ENCODE data around the gene ADAM22. TPM values are rescaled to one million over a fixed set of nuclear protein-coding genes. Genes with fewer than 3 reads are reported as not detected.

Gene ADAM22
- polyA plus RNA-seq, 2 donors: 0.08 to 0.16 TPM

DNA sequence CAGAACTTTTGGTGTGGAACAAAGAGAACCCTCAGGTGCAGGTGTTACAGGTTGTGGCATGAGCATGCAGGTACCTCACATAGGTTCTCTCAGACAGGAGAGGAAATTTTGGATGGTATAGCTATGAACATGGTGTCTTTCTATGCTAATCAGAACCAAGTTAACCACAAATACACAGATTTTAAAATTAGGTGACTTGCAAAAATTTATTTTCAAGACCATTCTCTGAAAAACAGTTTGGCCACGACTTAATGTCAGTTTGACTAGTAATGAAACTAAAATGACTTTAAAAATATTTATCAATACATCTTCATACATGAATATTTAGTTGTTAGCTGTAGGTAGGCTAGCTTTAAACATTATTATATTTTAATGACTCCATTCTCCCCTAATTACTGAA, 156.2 kb downstream of the ADAM22 start:
- no peaks in the 10 kb centered on the region for H3K4me1 ChIP-seq (ENCODE audit: control insufficient read depth in 2 of 2, insufficient read depth in 2 of 2, low read length in 1 of 2)
- no peaks in the 10 kb centered on the region for H3K27me3 ChIP-seq (ENCODE audit: control insufficient read depth in 1 of 2, insufficient read depth in 2 of 2, low read length in 2 of 2)
- 67 to 82% methylated on average over 1 of the region's 1 CpG for WGBS, 2 donors
- H3K36me3 ChIP-seq (ENCODE audit: control insufficient read depth in 2 of 2, insufficient read depth in 2 of 2, low read length in 1 of 2): no peaks in the 10 kb centered on the region
- no peak overlapping the region for H3K27ac ChIP-seq (ENCODE audit: low read depth in 2 of 2, low read length in 1 of 2)
- H3K9me3 ChIP-seq (ENCODE audit: control insufficient read depth in 2 of 2, insufficient read depth in 1 of 2, low read depth in 1 of 2, low read length in 1 of 2): no peaks in the 10 kb centered on the region
- no peak overlapping the region for H3K4me3 ChIP-seq (ENCODE audit: low read depth in 1 of 2, low read length in 2 of 2)

DNA sequence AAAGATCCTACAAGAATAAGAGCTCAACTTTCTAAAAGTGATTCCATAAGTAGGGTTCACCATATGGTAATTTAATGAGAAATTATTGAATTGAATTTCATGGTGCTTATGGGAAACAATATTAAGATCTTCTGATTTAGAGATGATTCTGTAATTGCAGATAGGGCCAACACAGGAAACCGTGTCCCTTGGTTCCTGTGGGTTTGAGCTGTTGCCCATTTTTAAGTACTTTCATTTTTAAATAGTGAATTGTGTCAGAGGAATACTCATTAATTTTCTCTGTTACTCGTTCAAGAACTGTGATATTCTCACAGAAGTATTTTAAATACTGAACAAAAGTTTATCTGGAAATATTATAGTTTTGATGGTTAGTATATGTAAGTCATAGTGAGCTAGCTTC, 156.6 kb downstream of the ADAM22 start:
- 5 to 15% methylated on average over 2 of the region's 2 CpGs for WGBS, 2 donors
- Histone ChIP-seq H3K27me3 (ENCODE audit: control insufficient read depth in 1 of 2, insufficient read depth in 2 of 2, low read length in 2 of 2) (no peaks in the 10 kb centered on the region), H3K4me3 (ENCODE audit: low read depth in 1 of 2, low read length in 2 of 2) (no peak overlapping the region), H3K36me3 (ENCODE audit: control insufficient read depth in 2 of 2, insufficient read depth in 2 of 2, low read length in 1 of 2) (no peaks in the 10 kb centered on the region), H3K4me1 (ENCODE audit: control insufficient read depth in 2 of 2, insufficient read depth in 2 of 2, low read length in 1 of 2) (no peaks in the 10 kb centered on the region), H3K27ac (ENCODE audit: low read depth in 2 of 2, low read length in 1 of 2) (no peak overlapping the region), H3K9me3 (ENCODE audit: control insufficient read depth in 2 of 2, insufficient read depth in 1 of 2, low read depth in 1 of 2, low read length in 1 of 2) (no peaks in the 10 kb centered on the region)

DNA sequence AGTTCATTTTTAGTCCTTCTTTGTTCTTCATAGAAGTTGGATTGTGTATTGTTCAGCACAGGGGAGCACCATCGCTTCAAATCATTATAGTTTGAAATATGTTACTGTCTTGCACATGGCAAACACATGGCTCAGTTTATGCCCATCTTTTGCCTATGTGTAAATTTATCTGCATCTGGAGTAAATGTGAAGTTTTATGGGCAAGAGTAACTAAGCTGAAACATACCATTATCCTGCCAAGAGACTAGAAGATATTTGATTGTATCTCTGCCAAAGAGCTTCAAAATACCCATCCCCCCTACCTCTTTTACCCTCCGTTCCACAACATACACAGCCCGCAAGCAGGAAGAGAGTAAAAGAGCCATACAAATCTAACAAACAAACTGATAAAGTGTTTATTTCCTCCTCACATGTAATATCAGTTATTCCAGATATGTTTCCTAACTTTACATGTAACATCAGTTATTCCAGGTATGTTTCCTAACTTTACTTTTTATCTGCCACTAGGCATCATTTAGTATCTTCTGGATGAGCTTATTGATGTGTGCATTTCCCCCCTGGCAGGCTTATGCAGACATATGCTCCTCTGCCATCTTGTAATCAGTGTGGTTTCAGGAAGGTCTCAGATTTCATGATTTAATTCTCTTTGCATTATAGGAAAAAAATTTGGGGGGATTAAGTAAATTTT, 158.1 kb downstream of the ADAM22 start:
- Histone ChIP-seq H3K4me3 (ENCODE audit: low read depth in 1 of 2, low read length in 2 of 2) (no peak overlapping the region), H3K36me3 (ENCODE audit: control insufficient read depth in 2 of 2, insufficient read depth in 2 of 2, low read length in 1 of 2) (no peaks in the 10 kb centered on the region), H3K9me3 (ENCODE audit: control insufficient read depth in 2 of 2, insufficient read depth in 1 of 2, low read depth in 1 of 2, low read length in 1 of 2) (no peaks in the 10 kb centered on the region), H3K4me1 (ENCODE audit: control insufficient read depth in 2 of 2, insufficient read depth in 2 of 2, low read length in 1 of 2) (no peaks in the 10 kb centered on the region), H3K27ac (ENCODE audit: low read depth in 2 of 2, low read length in 1 of 2) (no peak overlapping the region), H3K27me3 (ENCODE audit: control insufficient read depth in 1 of 2, insufficient read depth in 2 of 2, low read length in 2 of 2) (no peaks in the 10 kb centered on the region)
- WGBS, 2 donors: 89 to 91% methylated on average over 3 of the region's 3 CpGs

DNA sequence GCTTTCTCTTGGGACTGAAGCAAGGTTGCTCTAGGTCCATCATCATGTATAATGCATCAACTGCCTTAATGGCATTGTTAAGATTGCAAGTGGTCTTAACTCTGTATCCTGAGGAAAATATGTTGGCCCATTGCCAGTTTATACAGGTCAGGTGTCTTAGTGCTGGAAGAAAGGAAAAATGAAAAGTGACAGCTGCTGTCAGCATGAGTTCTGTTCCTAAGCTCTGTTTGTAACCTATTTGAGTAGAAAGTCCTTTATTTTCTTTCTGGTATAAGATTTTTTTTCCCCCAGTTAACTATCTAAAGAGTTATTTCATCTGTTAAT, 158.6 kb downstream of the ADAM22 start:
- Histone ChIP-seq H3K4me1 (ENCODE audit: control insufficient read depth in 2 of 2, insufficient read depth in 2 of 2, low read length in 1 of 2) (no peaks in the 10 kb centered on the region), H3K4me3 (ENCODE audit: low read depth in 1 of 2, low read length in 2 of 2) (no peak overlapping the region), H3K27me3 (ENCODE audit: control insufficient read depth in 1 of 2, insufficient read depth in 2 of 2, low read length in 2 of 2) (no peaks in the 10 kb centered on the region), H3K9me3 (ENCODE audit: control insufficient read depth in 2 of 2, insufficient read depth in 1 of 2, low read depth in 1 of 2, low read length in 1 of 2) (no peaks in the 10 kb centered on the region), H3K36me3 (ENCODE audit: control insufficient read depth in 2 of 2, insufficient read depth in 2 of 2, low read length in 1 of 2) (no peaks in the 10 kb centered on the region), H3K27ac (ENCODE audit: low read depth in 2 of 2, low read length in 1 of 2) (no peak overlapping the region)

DNA sequence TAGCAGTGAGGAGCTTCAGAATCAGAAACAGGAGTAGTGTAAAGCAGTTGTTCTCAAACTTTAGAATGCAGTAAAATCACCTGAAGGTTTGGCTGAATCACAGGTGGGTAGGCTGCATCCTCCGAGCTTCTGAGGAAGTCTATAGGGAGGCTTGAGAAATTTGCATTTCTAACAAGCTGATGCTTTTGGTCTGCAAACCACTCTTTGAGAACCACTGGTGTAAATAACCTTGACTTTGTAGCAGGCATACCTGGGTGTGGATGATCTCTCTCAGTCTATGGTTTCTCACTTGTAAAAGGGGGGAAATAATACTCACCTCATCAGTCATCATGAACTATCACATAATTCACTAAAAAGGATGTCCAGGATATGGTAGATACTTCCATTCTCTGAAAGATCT, 167.7 kb downstream of the ADAM22 start:
- Histone ChIP-seq H3K4me1 (ENCODE audit: control insufficient read depth in 2 of 2, insufficient read depth in 2 of 2, low read length in 1 of 2) (no peaks in the 10 kb centered on the region), H3K4me3 (ENCODE audit: low read depth in 1 of 2, low read length in 2 of 2) (no peak overlapping the region), H3K9me3 (ENCODE audit: control insufficient read depth in 2 of 2, insufficient read depth in 1 of 2, low read depth in 1 of 2, low read length in 1 of 2) (no peaks in the 10 kb centered on the region), H3K27me3 (ENCODE audit: control insufficient read depth in 1 of 2, insufficient read depth in 2 of 2, low read length in 2 of 2) (no peaks in the 10 kb centered on the region), H3K27ac (ENCODE audit: low read depth in 2 of 2, low read length in 1 of 2) (no peak overlapping the region), H3K36me3 (ENCODE audit: control insufficient read depth in 2 of 2, insufficient read depth in 2 of 2, low read length in 1 of 2) (no peaks in the 10 kb centered on the region)
- 81 to 83% methylated on average over 1 of the region's 1 CpG for WGBS, 2 donors

DNA sequence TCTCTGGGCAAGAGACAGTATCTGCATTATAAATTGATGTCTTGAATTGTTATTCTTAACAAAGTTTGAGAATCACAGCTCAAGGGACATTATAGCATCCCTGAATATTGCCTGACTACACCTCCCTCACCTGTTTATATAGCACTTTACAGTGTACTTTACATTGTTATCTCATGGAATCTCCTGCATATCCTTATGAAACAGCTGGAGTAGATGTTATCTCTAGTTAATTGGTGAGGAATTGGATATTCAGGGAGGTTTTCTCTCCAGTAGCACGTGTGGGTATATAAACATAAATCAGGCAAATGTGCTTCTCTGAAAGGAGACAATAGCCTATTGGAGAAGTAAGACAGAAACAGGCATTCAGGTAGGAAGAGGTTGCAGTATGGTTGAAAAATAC, 168.6 kb downstream of the ADAM22 start:
- 28 to 32% methylated on average over 1 of the region's 1 CpG for WGBS, 2 donors
- Histone ChIP-seq H3K27me3 (ENCODE audit: control insufficient read depth in 1 of 2, insufficient read depth in 2 of 2, low read length in 2 of 2) (no peaks in the 10 kb centered on the region), H3K27ac (ENCODE audit: low read depth in 2 of 2, low read length in 1 of 2) (no peak overlapping the region), H3K9me3 (ENCODE audit: control insufficient read depth in 2 of 2, insufficient read depth in 1 of 2, low read depth in 1 of 2, low read length in 1 of 2) (no peaks in the 10 kb centered on the region), H3K36me3 (ENCODE audit: control insufficient read depth in 2 of 2, insufficient read depth in 2 of 2, low read length in 1 of 2) (no peaks in the 10 kb centered on the region), H3K4me3 (ENCODE audit: low read depth in 1 of 2, low read length in 2 of 2) (no peak overlapping the region), H3K4me1 (ENCODE audit: control insufficient read depth in 2 of 2, insufficient read depth in 2 of 2, low read length in 1 of 2) (no peaks in the 10 kb centered on the region)

DNA sequence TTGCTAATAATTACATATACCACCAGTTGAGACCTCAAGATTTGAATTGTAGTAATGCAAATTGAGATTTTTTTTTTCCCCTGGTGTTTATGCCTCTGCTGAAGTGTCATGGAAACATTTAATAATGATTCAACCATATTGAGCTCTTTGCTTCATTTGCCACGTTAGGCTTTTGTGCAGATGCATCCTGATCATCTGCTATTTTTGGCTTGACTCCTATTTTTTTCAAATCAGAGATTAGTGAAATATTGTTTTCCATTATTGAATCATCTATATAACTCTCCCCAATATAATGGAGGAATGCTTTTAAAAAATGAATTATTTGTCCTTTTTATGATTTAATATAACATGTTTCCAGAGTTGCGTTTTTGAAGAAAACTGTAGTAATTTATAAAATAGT, 170.7 kb downstream of the ADAM22 start:
- Histone ChIP-seq H3K27ac (ENCODE audit: low read depth in 2 of 2, low read length in 1 of 2) (no peak overlapping the region), H3K36me3 (ENCODE audit: control insufficient read depth in 2 of 2, insufficient read depth in 2 of 2, low read length in 1 of 2) (no peaks in the 10 kb centered on the region), H3K27me3 (ENCODE audit: control insufficient read depth in 1 of 2, insufficient read depth in 2 of 2, low read length in 2 of 2) (no peaks in the 10 kb centered on the region), H3K9me3 (ENCODE audit: control insufficient read depth in 2 of 2, insufficient read depth in 1 of 2, low read depth in 1 of 2, low read length in 1 of 2) (no peaks in the 10 kb centered on the region), H3K4me3 (ENCODE audit: low read depth in 1 of 2, low read length in 2 of 2) (no peak overlapping the region), H3K4me1 (ENCODE audit: control insufficient read depth in 2 of 2, insufficient read depth in 2 of 2, low read length in 1 of 2) (no peaks in the 10 kb centered on the region)
- WGBS, 2 donors: 55 to 64% methylated on average over 2 of the region's 2 CpGs

DNA sequence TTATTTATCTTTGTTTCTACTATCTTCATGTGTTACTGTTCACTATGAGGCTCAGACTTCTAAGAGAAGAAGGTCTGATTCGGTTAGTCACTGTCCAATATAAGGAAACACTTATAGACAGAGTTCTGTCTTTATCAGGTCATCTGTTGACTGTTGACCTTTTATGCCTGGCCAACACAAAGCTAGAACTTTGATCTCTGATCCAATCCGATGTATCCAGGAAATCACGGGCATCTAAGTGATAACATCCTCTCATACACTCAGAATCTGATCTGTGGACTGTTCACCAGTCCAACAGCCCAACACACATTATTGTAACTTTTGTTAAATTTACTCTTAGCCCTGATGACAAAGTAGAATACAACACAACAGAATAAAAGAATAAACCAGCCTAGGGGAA, 171.2 kb downstream of the ADAM22 start:
- H3K9me3 ChIP-seq (ENCODE audit: control insufficient read depth in 2 of 2, insufficient read depth in 1 of 2, low read depth in 1 of 2, low read length in 1 of 2): no peaks in the 10 kb centered on the region
- H3K27me3 ChIP-seq (ENCODE audit: control insufficient read depth in 1 of 2, insufficient read depth in 2 of 2, low read length in 2 of 2): no peaks in the 10 kb centered on the region
- WGBS, 2 donors: 77 to 86% methylated on average over 3 of the region's 3 CpGs
- no peaks in the 10 kb centered on the region for H3K4me1 ChIP-seq (ENCODE audit: control insufficient read depth in 2 of 2, insufficient read depth in 2 of 2, low read length in 1 of 2)
- no peaks in the 10 kb centered on the region for H3K36me3 ChIP-seq (ENCODE audit: control insufficient read depth in 2 of 2, insufficient read depth in 2 of 2, low read length in 1 of 2)
- H3K27ac ChIP-seq (ENCODE audit: low read depth in 2 of 2, low read length in 1 of 2): no peak overlapping the region
- H3K4me3 ChIP-seq (ENCODE audit: low read depth in 1 of 2, low read length in 2 of 2): no peak overlapping the region

DNA sequence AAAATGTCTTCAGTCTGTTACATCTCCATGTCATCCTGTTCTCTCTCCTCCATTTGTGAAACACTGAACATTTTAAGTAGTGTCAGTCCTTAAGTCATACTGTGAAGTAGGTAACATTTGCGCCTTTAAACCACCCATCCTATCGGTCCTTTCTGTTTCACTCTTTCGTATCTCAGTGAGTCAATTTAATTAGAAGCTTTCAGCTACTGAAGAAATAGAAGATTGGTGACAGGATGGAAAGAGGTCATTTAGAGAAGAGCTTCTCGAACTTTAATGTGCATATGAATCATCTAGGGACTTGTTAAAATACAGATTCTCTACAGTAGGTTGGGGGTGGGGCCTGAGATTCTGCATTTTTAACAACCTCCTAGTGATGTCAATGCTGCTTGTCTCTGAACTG, 172.4 kb downstream of the ADAM22 start:
- H3K9me3 ChIP-seq (ENCODE audit: control insufficient read depth in 2 of 2, insufficient read depth in 1 of 2, low read depth in 1 of 2, low read length in 1 of 2): no peaks in the 10 kb centered on the region
- no peak overlapping the region for H3K27ac ChIP-seq (ENCODE audit: low read depth in 2 of 2, low read length in 1 of 2)
- 60 to 83% methylated on average over 4 of the region's 4 CpGs for WGBS, 2 donors
- no peak overlapping the region for H3K4me3 ChIP-seq (ENCODE audit: low read depth in 1 of 2, low read length in 2 of 2)
- H3K36me3 ChIP-seq (ENCODE audit: control insufficient read depth in 2 of 2, insufficient read depth in 2 of 2, low read length in 1 of 2): no peaks in the 10 kb centered on the region
- no peaks in the 10 kb centered on the region for H3K4me1 ChIP-seq (ENCODE audit: control insufficient read depth in 2 of 2, insufficient read depth in 2 of 2, low read length in 1 of 2)
- H3K27me3 ChIP-seq (ENCODE audit: control insufficient read depth in 1 of 2, insufficient read depth in 2 of 2, low read length in 2 of 2): no peaks in the 10 kb centered on the region

DNA sequence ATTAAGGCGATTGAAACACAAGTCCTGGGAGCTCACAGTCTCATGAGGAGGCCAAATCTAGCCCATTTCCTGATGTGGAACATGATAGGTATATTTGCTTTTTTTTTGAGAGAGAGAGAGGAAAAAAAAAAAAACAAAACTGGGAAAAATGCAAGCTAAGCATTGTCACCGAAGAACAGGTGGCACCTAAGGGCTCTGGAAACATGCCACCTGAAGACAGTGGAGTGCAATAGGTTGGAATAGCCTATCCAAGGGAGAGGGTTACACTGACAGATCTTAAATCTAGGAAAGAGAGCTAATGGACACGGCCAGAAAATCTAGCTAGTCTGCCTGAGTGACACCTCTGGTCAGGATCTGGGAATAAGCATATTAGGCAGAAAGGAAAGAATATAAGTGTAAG, 175.6 kb downstream of the ADAM22 start:
- Histone ChIP-seq H3K27ac (ENCODE audit: low read depth in 2 of 2, low read length in 1 of 2) (no peak overlapping the region), H3K36me3 (ENCODE audit: control insufficient read depth in 2 of 2, insufficient read depth in 2 of 2, low read length in 1 of 2) (no peaks in the 10 kb centered on the region), H3K9me3 (ENCODE audit: control insufficient read depth in 2 of 2, insufficient read depth in 1 of 2, low read depth in 1 of 2, low read length in 1 of 2) (no peaks in the 10 kb centered on the region), H3K4me1 (ENCODE audit: control insufficient read depth in 2 of 2, insufficient read depth in 2 of 2, low read length in 1 of 2) (no peaks in the 10 kb centered on the region), H3K27me3 (ENCODE audit: control insufficient read depth in 1 of 2, insufficient read depth in 2 of 2, low read length in 2 of 2) (no peaks in the 10 kb centered on the region), H3K4me3 (ENCODE audit: low read depth in 1 of 2, low read length in 2 of 2) (no peak overlapping the region)
- 75 to 81% methylated on average over 3 of the region's 3 CpGs for WGBS, 2 donors

Data from esophagus (tissue), 2 donors.